ENCODE data around the gene KRTAP12-1. TPM values are rescaled to one million over a fixed set of nuclear protein-coding genes. Genes with fewer than 3 reads are reported as not detected.

KRTAP12-1 gene
- total and polyA plus RNA-seq, 2 donors (not counting 1 experiment from before 2014, with no cell fraction given), result not detected

GRCh38 chr21:44713130-44713529 is 31.2 kb upstream of the KRTAP12-1 start:
- CTCF ChIA-PET, result no interaction called here
- 70% methylated on average over 3 of the region's 9 CpGs for WGBS (ENCODE audit: insufficient coverage)

DNA sequence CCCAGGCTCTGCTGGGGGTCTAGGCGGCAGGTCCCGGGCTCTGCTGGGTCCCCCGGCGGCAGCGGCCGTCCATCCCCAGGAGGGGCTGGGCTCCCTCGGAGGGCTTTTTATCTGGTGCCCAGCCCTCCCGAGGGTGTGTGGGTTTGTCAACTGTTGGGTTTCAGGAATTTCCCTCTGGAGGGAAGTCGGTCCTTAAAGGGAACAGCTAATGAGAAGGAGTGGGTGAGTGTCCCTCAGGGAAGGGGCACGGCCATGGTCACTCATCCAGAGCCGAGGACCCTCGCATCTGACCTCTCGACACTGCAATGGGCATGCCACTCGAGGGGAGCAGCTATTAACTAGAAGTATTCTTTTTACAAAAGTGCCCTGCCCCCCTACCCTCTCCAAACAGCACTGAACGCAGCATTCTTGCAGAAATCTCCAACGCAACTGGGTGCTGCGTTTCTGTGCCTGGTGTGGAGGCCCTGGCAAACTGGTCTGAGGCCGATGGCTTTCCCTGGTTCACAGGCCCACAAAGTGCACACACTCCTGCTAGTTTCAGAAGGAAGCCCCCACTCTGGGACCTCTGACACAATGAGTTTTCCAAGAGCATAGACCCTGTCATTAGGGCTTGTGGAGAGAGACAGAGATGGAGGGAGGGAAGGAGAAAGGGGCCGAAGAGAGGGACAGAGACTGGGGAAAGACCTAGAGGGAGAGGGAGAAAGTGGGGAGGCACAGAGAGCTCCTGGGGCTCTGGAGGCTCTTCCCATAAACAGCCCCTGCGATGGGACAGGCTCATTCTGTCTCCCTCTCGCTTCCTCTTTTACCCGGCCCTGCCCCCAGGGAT is 30.5 kb upstream of the KRTAP12-1 start:
- H3K9ac ChIP-seq (ENCODE audit: low read length), result no peak overlapping the region
- Mint-ChIP-seq H3K27me3 (peaks cover 65% of the 10 kb centered on the region), H3K27ac (no peak overlapping the region), H3K4me3 (no peak overlapping the region), H3K9me3 (ENCODE audit: insufficient read depth) (peaks cover 3% of the 10 kb centered on the region), H3K4me1 (peaks cover 7% of the 10 kb centered on the region)
- ChIA-PET POLR2A (no interaction called here), CTCF (no interaction called here)
- H3K4me2 ChIP-seq (replicated peaks; ENCODE audit: low read depth, low read length, poor library complexity, severe bottlenecking), result no peak overlapping the region
- peaks cover 6 to 9% of the 10 kb centered on the region in 2 donors for H3K4me1 ChIP-seq (ENCODE audit: control insufficient read depth in 2 of 2, insufficient read depth in 2 of 2, low read length in 2 of 2)
- no peak overlapping the region for H2AFZ ChIP-seq (ENCODE audit: insufficient read depth, low read depth, low read length, poor library complexity, severe bottlenecking)
- H3K27me3 ChIP-seq (replicated peaks in 1 of 4; ENCODE audit: control extremely low read depth in 1 of 4, control insufficient read depth in 3 of 4, insufficient read depth in 4 of 4, low read length in 3 of 4), result peaks cover 0 to 60% (median 38%) of the 10 kb centered on the region in 4 experiments
- intact Hi-C loops (cut with micrococcal nuclease), result no loop called here
- no peak for DNase-seq
- no peaks in the 10 kb centered on the region for H3K79me2 ChIP-seq (ENCODE audit: control insufficient read depth, insufficient read depth, low read length)
- no peaks in the 10 kb centered on the region for H3K9me3 ChIP-seq (ENCODE audit: control extremely low read depth in 1 of 3, control insufficient read depth in 2 of 3, insufficient read depth in 1 of 3, low read length in 2 of 3)
- H3K36me3 ChIP-seq (replicated peaks in 1 of 2; ENCODE audit: control extremely low read depth in 1 of 2, control insufficient read depth in 1 of 2, extremely low read depth in 1 of 2, insufficient read depth in 2 of 2, low read length in 1 of 2), result no peaks in the 10 kb centered on the region
- H4K20me1 ChIP-seq (ENCODE audit: control insufficient read depth, insufficient read depth, low read length, poor library complexity, severe bottlenecking), result no peaks in the 10 kb centered on the region
- no peak overlapping the region for H3K4me3 ChIP-seq (ENCODE audit: control extremely low read depth in 1 of 5, extremely low read depth in 1 of 5, insufficient read depth in 1 of 5, low read depth in 2 of 5, low read length in 4 of 5)
- TF ChIP-seq EZH2 (IDR thresholded peaks at IDR 0.05; ENCODE audit: borderline replicate concordance, insufficient read depth, low read depth, low read length, poor library complexity, severe bottlenecking), result no peak
- ATAC-seq (ENCODE audit: low read depth), result no peak
- 15% methylated on average over 19 of the region's 22 CpGs for WGBS (ENCODE audit: insufficient coverage)
- no peak overlapping the region for H3K27ac ChIP-seq (ENCODE audit: low read length in 2 of 2)

More at GRCh38 chr21:44713130-44713529, 31.2 kb upstream of the KRTAP12-1 start:
- POLR2A ChIA-PET, result no interaction called here
- Mint-ChIP-seq H3K4me3 (no peak overlapping the region), H3K4me1 (peaks cover 7% of the 10 kb centered on the region), H3K9me3 (ENCODE audit: insufficient read depth) (peaks cover 3% of the 10 kb centered on the region), H3K27ac (no peak overlapping the region), H3K27me3 (peaks cover 64% of the 10 kb centered on the region)
- H3K79me2 ChIP-seq (ENCODE audit: control insufficient read depth, insufficient read depth, low read length), result no peaks in the 10 kb centered on the region
- no peaks in the 10 kb centered on the region for H3K9me3 ChIP-seq (ENCODE audit: control extremely low read depth in 1 of 3, control insufficient read depth in 2 of 3, insufficient read depth in 1 of 3, low read length in 2 of 3)
- peaks cover 6 to 9% of the 10 kb centered on the region in 2 donors for H3K4me1 ChIP-seq (ENCODE audit: control insufficient read depth in 2 of 2, insufficient read depth in 2 of 2, low read length in 2 of 2)
- no peaks in the 10 kb centered on the region for H3K36me3 ChIP-seq (replicated peaks in 1 of 2; ENCODE audit: control extremely low read depth in 1 of 2, control insufficient read depth in 1 of 2, extremely low read depth in 1 of 2, insufficient read depth in 2 of 2, low read length in 1 of 2)
- intact Hi-C loops (cut with micrococcal nuclease), result no loop called here
- no peak overlapping the region for H3K4me3 ChIP-seq (ENCODE audit: control extremely low read depth in 1 of 5, extremely low read depth in 1 of 5, insufficient read depth in 1 of 5, low read depth in 2 of 5, low read length in 4 of 5)
- ATAC-seq (ENCODE audit: low read depth) (no peak), DNase-seq (no peak)
- H3K27me3 ChIP-seq (replicated peaks in 1 of 4; ENCODE audit: control extremely low read depth in 1 of 4, control insufficient read depth in 3 of 4, insufficient read depth in 4 of 4, low read length in 3 of 4), result peaks cover 0 to 56% (median 37%) of the 10 kb centered on the region in 4 experiments
- no peaks in the 10 kb centered on the region for H4K20me1 ChIP-seq (ENCODE audit: control insufficient read depth, insufficient read depth, low read length, poor library complexity, severe bottlenecking)
- TF ChIP-seq, protein P1, sequence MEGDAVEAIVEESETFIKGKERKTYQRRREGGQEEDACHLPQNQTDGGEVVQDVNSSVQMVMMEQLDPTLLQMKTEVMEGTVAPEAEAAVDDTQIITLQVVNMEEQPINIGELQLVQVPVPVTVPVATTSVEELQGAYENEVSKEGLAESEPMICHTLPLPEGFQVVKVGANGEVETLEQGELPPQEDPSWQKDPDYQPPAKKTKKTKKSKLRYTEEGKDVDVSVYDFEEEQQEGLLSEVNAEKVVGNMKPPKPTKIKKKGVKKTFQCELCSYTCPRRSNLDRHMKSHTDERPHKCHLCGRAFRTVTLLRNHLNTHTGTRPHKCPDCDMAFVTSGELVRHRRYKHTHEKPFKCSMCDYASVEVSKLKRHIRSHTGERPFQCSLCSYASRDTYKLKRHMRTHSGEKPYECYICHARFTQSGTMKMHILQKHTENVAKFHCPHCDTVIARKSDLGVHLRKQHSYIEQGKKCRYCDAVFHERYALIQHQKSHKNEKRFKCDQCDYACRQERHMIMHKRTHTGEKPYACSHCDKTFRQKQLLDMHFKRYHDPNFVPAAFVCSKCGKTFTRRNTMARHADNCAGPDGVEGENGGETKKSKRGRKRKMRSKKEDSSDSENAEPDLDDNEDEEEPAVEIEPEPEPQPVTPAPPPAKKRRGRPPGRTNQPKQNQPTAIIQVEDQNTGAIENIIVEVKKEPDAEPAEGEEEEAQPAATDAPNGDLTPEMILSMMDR (IDR thresholded peaks at IDR 0.05), result no peak
- no peak for TF ChIP-seq EZH2 (IDR thresholded peaks at IDR 0.05; ENCODE audit: borderline replicate concordance, insufficient read depth, low read depth, low read length, poor library complexity, severe bottlenecking)
- no peak overlapping the region for H3K9ac ChIP-seq (ENCODE audit: low read length)
- no peak overlapping the region for H3K27ac ChIP-seq (ENCODE audit: low read length in 2 of 2)
- no peak overlapping the region for H3K4me2 ChIP-seq (replicated peaks; ENCODE audit: low read depth, low read length, poor library complexity, severe bottlenecking)
- no peak overlapping the region for H2AFZ ChIP-seq (ENCODE audit: insufficient read depth, low read depth, low read length, poor library complexity, severe bottlenecking)
